Fibroblast of lung (primary cell): ENCODE results near the gene TRIM54. TPM values are rescaled to one million over a fixed set of nuclear protein-coding genes. Genes with fewer than 3 reads are reported as not detected.

Source experiments
- DNase-seq, 2 donors: peaks; one replicate each; pipeline versions ENCODE4 v3.0.0 to v3.0.0-alpha.2; 2010; ENCODE audit warnings: low read depth in 2 of 2
- H2AFZ ChIP-seq: 2 replicates; pipeline ENCODE4 v1.5.1; 2012; ENCODE audit warnings: low read length, control low read depth, inconsistent platforms
- H3K27ac ChIP-seq: 2 replicates; pipeline ENCODE4 v1.5.1; 2011; ENCODE audit warnings: low read length, control low read depth; ENCODE audit not compliant: insufficient read depth
- H3K27me3 ChIP-seq: 2 replicates; pipeline ENCODE4 v1.5.1; 2011; ENCODE audit warnings: mild to moderate bottlenecking, low read length; ENCODE audit not compliant: control insufficient read depth, insufficient read depth
- H3K36me3 ChIP-seq: 2 replicates; pipeline ENCODE4 v1.5.1; 2011; ENCODE audit warnings: low read length; ENCODE audit not compliant: control insufficient read depth, insufficient read depth
- H3K4me1 ChIP-seq: 2 replicates; pipeline ENCODE4 v1.5.1; 2011; ENCODE audit warnings: low read length; ENCODE audit not compliant: control insufficient read depth, insufficient read depth; ENCODE audit errors: extremely low read depth
- H3K4me2 ChIP-seq: 2 replicates; pipeline ENCODE4 v1.5.1; 2011; ENCODE audit warnings: low read length, control low read depth; ENCODE audit not compliant: insufficient read depth; ENCODE audit errors: extremely low read depth
- H3K4me3 ChIP-seq, 4 experiments: fragments of 200-600 bp in 1 of 4; sonication (generic) in 1 of 4; replicated peaks in 1 of 4; 2 replicates each; pipeline ENCODE4 v1.5.1; 2011 to 2016; ENCODE audit warnings: low read length in 4 of 4, low read depth in 3 of 4, mild to moderate bottlenecking in 3 of 4, control low read depth in 2 of 4, inconsistent platforms in 1 of 4, mixed read lengths in 1 of 4; ENCODE audit not compliant: insufficient read depth in 1 of 4; ENCODE audit errors: control extremely low read depth in 1 of 4
- H3K79me2 ChIP-seq: 2 replicates; pipeline ENCODE4 v1.5.1; 2012; ENCODE audit warnings: mild to moderate bottlenecking, low read length, inconsistent platforms; ENCODE audit not compliant: control insufficient read depth, insufficient read depth
- H3K9ac ChIP-seq: 2 replicates; pipeline ENCODE4 v1.5.1; 2011; ENCODE audit warnings: mild to moderate bottlenecking, low read length, control low read depth; ENCODE audit not compliant: insufficient read depth
- H3K9me3 ChIP-seq: 2 replicates; pipeline ENCODE4 v1.5.1; 2012; ENCODE audit warnings: low read depth, low read length; ENCODE audit not compliant: control insufficient read depth, insufficient read depth
- H4K20me1 ChIP-seq: 2 replicates; pipeline ENCODE4 v1.5.1; 2011; ENCODE audit warnings: low read length; ENCODE audit not compliant: control insufficient read depth, insufficient read depth; ENCODE audit errors: extremely low read depth
- CTCF ChIP-seq, 2 donors: IDR thresholded peaks in 1 of 2; conservative IDR thresholded peaks in 1 of 2; 1 replicate in 1 of 2; 2 replicates in 1 of 2; pipeline ENCODE4 v1.5.1; 2011 to 2012; ENCODE audit warnings: low read length in 2 of 2, control low read depth in 1 of 2, inconsistent platforms in 1 of 2, low read depth in 1 of 2, mild to moderate bottlenecking in 1 of 2
- EZH2 ChIP-seq: IDR thresholded peaks from 2 replicates; pipeline ENCODE4 v1.5.1; 2012; ENCODE audit warnings: low read length, control low read depth, mild to moderate bottlenecking; ENCODE audit errors: missing control alignments
- polyA plus RNA-seq, 2 donors: library from polyadenylated mRNA; depleted of rRNA in 1 of 2; stranded (reverse) in 1 of 2; unstranded in 1 of 2; fragments of >200 nt; gene quantifications; 2 replicates each; pipeline ENCODE4 v1.2.1, GENCODE V29; 2011 to 2012; ENCODE audit warnings: missing spikeins in 1 of 2
- total RNA-seq: library from RNA; depleted of rRNA; stranded (reverse); fragments of >200 nt; gene quantifications from 2 replicates; pipeline ENCODE4 v1.2.1, GENCODE V29; 2014

The TRIM54 gene
- total and polyA plus RNA-seq, 2 donors (not counting 1 experiment from before 2014, with no cell fraction given) = 0.17 TPM; not detected in 1

GRCh38 chr2:27243391-27244130, 38.7 kb upstream of the TRIM54 start:
- Histone ChIP-seq H3K9me3 (no peaks in the 10 kb centered on the region), H3K27ac (no peak overlapping the region), H3K79me2 (no peaks in the 10 kb centered on the region), H3K4me2 (no peak overlapping the region), H2AFZ (no peak overlapping the region), H4K20me1 (no peaks in the 10 kb centered on the region), H3K9ac (no peak overlapping the region), H3K27me3 (no peaks in the 10 kb centered on the region), H3K4me3 (no peak overlapping the region), H3K36me3 (peaks cover 33% of the 10 kb centered on the region), H3K4me1 (no peaks in the 10 kb centered on the region)
- TF ChIP-seq EZH2 (no peak), CTCF (conservative IDR thresholded peaks at IDR 0.05 in 1 of 2, IDR thresholded peaks at IDR 0.05 in 1 of 2; ENCODE audit: low read depth in 1 of 2, low read length in 2 of 2) (no peak)
- DNase-seq = no peak

GRCh38 chr2:27245116-27245515, 37.1 kb upstream of the TRIM54 start:
- Histone ChIP-seq H3K4me1 (no peaks in the 10 kb centered on the region), H3K36me3 (peaks cover 24% of the 10 kb centered on the region), H3K79me2 (no peaks in the 10 kb centered on the region), H4K20me1 (no peaks in the 10 kb centered on the region), H3K4me3 (no peak overlapping the region), H3K9me3 (no peaks in the 10 kb centered on the region), H3K27ac (no peak overlapping the region), H3K4me2 (no peak overlapping the region), H2AFZ (no peak overlapping the region), H3K27me3 (no peaks in the 10 kb centered on the region), H3K9ac (no peak overlapping the region)
- no peak for DNase-seq
- no peak for TF ChIP-seq EZH2
- TF ChIP-seq CTCF (conservative IDR thresholded peaks at IDR 0.05 in 1 of 2, IDR thresholded peaks at IDR 0.05 in 1 of 2; ENCODE audit: low read depth in 1 of 2, low read length in 2 of 2) = no peak

DNA sequence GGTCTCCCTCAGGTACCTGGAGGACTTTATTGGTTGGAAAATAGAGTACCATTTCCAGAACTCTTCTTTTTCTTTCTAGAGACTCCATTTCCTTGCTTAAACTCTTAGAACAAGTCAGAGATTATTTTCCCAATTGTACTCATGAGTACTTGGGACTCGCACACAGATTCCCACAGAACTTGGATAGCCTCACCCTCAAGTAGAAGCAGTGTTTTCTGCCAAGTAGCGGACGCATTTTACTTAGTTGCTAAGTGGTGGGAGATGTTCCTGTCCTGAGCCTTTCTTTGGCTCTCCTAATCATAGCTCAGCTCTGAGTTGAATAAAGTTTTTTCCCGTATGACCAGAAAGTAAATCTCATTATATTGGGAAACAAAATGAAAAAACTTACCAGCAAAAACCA, 36.6 kb upstream of the TRIM54 start:
- H3K9me3 ChIP-seq = no peaks in the 10 kb centered on the region
- H3K4me2 ChIP-seq = no peak overlapping the region
- H3K79me2 ChIP-seq = no peaks in the 10 kb centered on the region
- no peak overlapping the region for H3K9ac ChIP-seq
- no peak for TF ChIP-seq CTCF (conservative IDR thresholded peaks at IDR 0.05 in 1 of 2, IDR thresholded peaks at IDR 0.05 in 1 of 2; ENCODE audit: low read depth in 1 of 2, low read length in 2 of 2)
- no peak for TF ChIP-seq EZH2
- no peaks in the 10 kb centered on the region for H3K27me3 ChIP-seq
- DNase-seq = no peak
- no peaks in the 10 kb centered on the region for H3K4me1 ChIP-seq
- H3K27ac ChIP-seq = no peak overlapping the region
- H2AFZ ChIP-seq = no peak overlapping the region
- no peaks in the 10 kb centered on the region for H4K20me1 ChIP-seq
- peaks cover 24% of the 10 kb centered on the region for H3K36me3 ChIP-seq
- no peak overlapping the region for H3K4me3 ChIP-seq
